Measurements from ENCODE around the gene SLC7A9. TPM values are rescaled to one million over a fixed set of nuclear protein-coding genes. Genes with fewer than 3 reads are reported as not detected.

SLC7A9 gene
- 0.26 to 0.46 TPM (median 0.30 TPM) in 5 replicates for total RNA-seq (2022; extraction: Qiagen RNA extraction; ENCODE audit: low read depth)

GRCh38 chr19:32869369-32869965 is at the start of gene SLC7A9:
Gene SLC7A9, minus strand, starts transcription at chr19:32869767. Its CDS starts 1,233 bp downstream, at chr19:32868534.

Other genes with a start within 250 kb of the SLC7A9 start
- 31.6 to 44.1 TPM (median 42.7 TPM) in 5 replicates for gene ANKRD27, start 194.6 kb downstream of the SLC7A9 start, total RNA-seq (2022; extraction: Qiagen RNA extraction; ENCODE audit: low read depth)
- gene RGS9BP, start 193.9 kb downstream of the SLC7A9 start, total RNA-seq (2022; extraction: Qiagen RNA extraction; ENCODE audit: low read depth), result 0.33 to 0.51 TPM (median 0.41 TPM) in 5 replicates
- gene NUDT19, start 177.9 kb downstream of the SLC7A9 start, total RNA-seq (2022; extraction: Qiagen RNA extraction; ENCODE audit: low read depth), result 32.1 to 39.3 TPM (median 37.7 TPM) in 5 replicates
- 0.09 to 0.21 TPM (median 0.17 TPM) in 4 of 5 replicates, not detected in the other for gene TDRD12, start 150.0 kb downstream of the SLC7A9 start, total RNA-seq (2022; extraction: Qiagen RNA extraction; ENCODE audit: low read depth)
- 38.5 to 46.9 TPM (median 45.1 TPM) in 5 replicates for gene CEP89, start 102.2 kb upstream of the SLC7A9 start, total RNA-seq (2022; extraction: Qiagen RNA extraction; ENCODE audit: low read depth)
- 13.3 to 17.6 TPM (median 16.2 TPM) in 5 replicates for gene FAAP24, start 102.5 kb upstream of the SLC7A9 start, total RNA-seq (2022; extraction: Qiagen RNA extraction; ENCODE audit: low read depth)
- 54.0 to 65.7 TPM (median 63.7 TPM) in 5 replicates for gene RHPN2, start 195.1 kb upstream of the SLC7A9 start, total RNA-seq (2022; extraction: Qiagen RNA extraction; ENCODE audit: low read depth)
- 12.3 to 15.5 TPM (median 14.9 TPM) in 5 replicates for gene GPATCH1, start 211.4 kb upstream of the SLC7A9 start, total RNA-seq (2022; extraction: Qiagen RNA extraction; ENCODE audit: low read depth)